MM.1S (cell line): Measurements from ENCODE around the gene SRSF7.
"Not testable (repeated sequence)": the region's sequence is repeated elsewhere in the genome, so short reads cannot be mapped to it uniquely, and the experiment has no call there.

Source experiments
- DNase-seq: peaks from one replicate; pipeline ENCODE4 v3.0.0-alpha.2; 2015
- H2AFZ ChIP-seq: fragments of 300-600 bp; sonication (generic); 2 replicates; pipeline ENCODE4 v1.6.0; 2016; ENCODE audit warnings: antibody characterized with exemption, low read length
- H3F3A ChIP-seq: fragments of 300-600 bp; sonication (generic); 2 replicates; pipeline ENCODE4 v1.6.1; 2016; ENCODE audit warnings: mild to moderate bottlenecking, antibody characterized with exemption, low read length, moderate library complexity, mixed read lengths; ENCODE audit not compliant: insufficient read depth
- H3K27ac ChIP-seq: fragments of 300-600 bp; sonication (generic); 2 replicates; pipeline ENCODE4 v1.5.1; 2016; ENCODE audit warnings: mild to moderate bottlenecking, low read length
- H3K27me3 ChIP-seq: fragments of 300-600 bp; sonication (generic); replicated peaks from 2 replicates; pipeline ENCODE4 v1.6.0; 2016; ENCODE audit warnings: low read length; ENCODE audit not compliant: insufficient read depth
- H3K36me3 ChIP-seq: fragments of 300-600 bp; sonication (generic); replicated peaks from 2 replicates; pipeline ENCODE4 v1.6.1; 2016; ENCODE audit warnings: mild to moderate bottlenecking, low read length, mixed read lengths; ENCODE audit not compliant: insufficient read depth
- H3K4me1 ChIP-seq: fragments of 300-600 bp; sonication (generic); 2 replicates; pipeline ENCODE4 v1.6.1; 2016; ENCODE audit warnings: low read length, mixed read lengths
- H3K4me2 ChIP-seq: fragments of 300-600 bp; sonication (generic); 2 replicates; pipeline ENCODE4 v1.6.0; 2016; ENCODE audit warnings: low read depth, low read length
- H3K4me3 ChIP-seq: fragments of 300-600 bp; sonication (generic); 2 replicates; pipeline ENCODE4 v1.5.1; 2016; ENCODE audit warnings: low read length, mixed read lengths
- H3K79me2 ChIP-seq: fragments of 300-600 bp; sonication (generic); 2 replicates; pipeline ENCODE4 v1.6.1; 2016; ENCODE audit warnings: mixed run types, low read length, mixed read lengths
- H3K9ac ChIP-seq: fragments of 300-600 bp; sonication (generic); 2 replicates; pipeline ENCODE4 v1.6.1; 2016; ENCODE audit warnings: low read length, mixed read lengths
- H3K9me2 ChIP-seq: fragments of 300-600 bp; sonication (generic); replicated peaks from 2 replicates; pipeline ENCODE4 v1.6.1; 2016; ENCODE audit warnings: mild to moderate bottlenecking, low read length, mixed read lengths; ENCODE audit not compliant: insufficient read depth
- H3K9me3 ChIP-seq: fragments of 300-600 bp; sonication (generic); replicated peaks from 2 replicates; pipeline ENCODE4 v1.6.1; 2016; ENCODE audit warnings: mild to moderate bottlenecking, low read length, mixed read lengths; ENCODE audit not compliant: insufficient read depth
- H4K20me1 ChIP-seq: fragments of 300-600 bp; sonication (generic); 2 replicates; pipeline ENCODE4 v1.6.1; 2016; ENCODE audit warnings: mild to moderate bottlenecking, low read length, moderate library complexity, mixed read lengths; ENCODE audit not compliant: insufficient read depth
- CTCF ChIP-seq: fragments of 300-600 bp; sonication (generic); IDR thresholded peaks from 2 replicates; pipeline ENCODE4 v1.5.1; 2016; ENCODE audit warnings: antibody characterized with exemption, low read length, mixed read lengths
- EZH2 ChIP-seq: fragments of 300-600 bp; sonication (generic); optimal IDR thresholded peaks from 2 replicates; pipeline ENCODE3; 2017; ENCODE audit warnings: low read depth, mild to moderate bottlenecking, antibody characterized with exemption, low read length, mixed read lengths
- EZH2phosphoT487 ChIP-seq: fragments of 300-600 bp; sonication (generic); IDR thresholded peaks from 2 replicates; pipeline ENCODE4 v1.6.1; 2018; ENCODE audit warnings: antibody characterized with exemption, low read length

The SRSF7 gene

GRCh38 chr2:38708900-38709566 is 42.1 kb downstream of the SRSF7 start:
- peak overlapping the region; percentile 18; the same call in 1 of the 2 replicates for H3K4me3 ChIP-seq
- no peaks in the 10 kb centered on the region for H4K20me1 ChIP-seq
- H3K36me3 ChIP-seq = peaks cover 4% of the 10 kb centered on the region; the same call in 1 of the 2 replicates
- no peaks in the 10 kb centered on the region for H3K9me3 ChIP-seq
- peak overlapping the region; percentile 27; the same call in 1 of the 2 replicates for H3K9ac ChIP-seq
- H3F3A ChIP-seq = peaks cover 27% of the 10 kb centered on the region
- H3K4me1 ChIP-seq = peaks cover 30% of the 10 kb centered on the region
- H3K27me3 ChIP-seq = no peaks in the 10 kb centered on the region
- H3K9me2 ChIP-seq = no peaks in the 10 kb centered on the region
- TF ChIP-seq CTCF = no peak
- TF ChIP-seq EZH2 = no peak
- TF ChIP-seq EZH2phosphoT487 = no peak
- H3K27ac ChIP-seq = peak overlapping the region; percentile 59; the same call in 1 of the 2 replicates
- H3K4me2 ChIP-seq = peak overlapping the region; percentile 66
- H2AFZ ChIP-seq = no peak overlapping the region
- peaks cover 67% of the 10 kb centered on the region for H3K79me2 ChIP-seq
- no peak for DNase-seq

- not testable (repeated sequence) for H3K9me3 ChIP-seq, H3K36me3 ChIP-seq, H3K27me3 ChIP-seq, H4K20me1 ChIP-seq, H2AFZ ChIP-seq, DNase-seq, H3K4me3 ChIP-seq, H3K9me2 ChIP-seq
- Histone ChIP-seq H3K79me2 (peaks cover 64% of the 10 kb centered on the region), H3K4me2 (peak overlapping the region; percentile 66; the same call in 1 of the 2 replicates), H3K9ac (peak overlapping the region; percentile 27; the same call in 1 of the 2 replicates), H3F3A (peaks cover 27% of the 10 kb centered on the region), H3K27ac (peak overlapping the region; percentile 59; the same call in 1 of the 2 replicates), H3K4me1 (peaks cover 30% of the 10 kb centered on the region)
These were observed 42.7 kb downstream of the SRSF7 start for GRCh38 chr2:38708491-38708890.

- H3K36me3 ChIP-seq = 0 out of 2 replicates have a peak, but pooled peaks cover 4% of the 10 kb centered on the region
- no peak for TF ChIP-seq EZH2phosphoT487
- TF ChIP-seq EZH2 = no peak
- TF ChIP-seq CTCF = no peak
- H3K9me2 ChIP-seq = no peaks in the 10 kb centered on the region
These were observed 44.3 kb downstream of the SRSF7 start for GRCh38 chr2:38706846-38707345.

GRCh38 chr2:38704664-38705063 is 46.5 kb downstream of the SRSF7 start:
- no peaks in the 10 kb centered on the region for H3K9me3 ChIP-seq
- no peak overlapping the region for H3K4me2 ChIP-seq
- peaks cover 18% of the 10 kb centered on the region for H3F3A ChIP-seq
- H3K27ac ChIP-seq = no peak overlapping the region
- H3K36me3 ChIP-seq = no peaks in the 10 kb centered on the region
- no peak for TF ChIP-seq EZH2
- TF ChIP-seq CTCF = no peak
- TF ChIP-seq EZH2phosphoT487 = no peak
- no peak overlapping the region for H3K4me3 ChIP-seq
- H4K20me1 ChIP-seq = no peaks in the 10 kb centered on the region
- H3K79me2 ChIP-seq = peaks cover 50% of the 10 kb centered on the region
- peaks cover 21% of the 10 kb centered on the region for H3K4me1 ChIP-seq
- H3K27me3 ChIP-seq = no peaks in the 10 kb centered on the region
- no peak overlapping the region for H2AFZ ChIP-seq
- H3K9ac ChIP-seq = no peak overlapping the region
- no peaks in the 10 kb centered on the region for H3K9me2 ChIP-seq
- no peak for DNase-seq

More at GRCh38 chr2:38706846-38707345, 44.3 kb downstream of the SRSF7 start:
- no peak for DNase-seq
- Histone ChIP-seq H3K27ac (no peak overlapping the region), H3K4me1 (peaks cover 30% of the 10 kb centered on the region), H3K9me3 (no peaks in the 10 kb centered on the region), H3K27me3 (no peaks in the 10 kb centered on the region), H3K4me3 (no peak overlapping the region), H3K79me2 (peaks cover 52% of the 10 kb centered on the region), H3F3A (peaks cover 27% of the 10 kb centered on the region), H3K4me2 (no peak overlapping the region), H2AFZ (no peak overlapping the region), H3K9ac (no peak overlapping the region), H4K20me1 (no peaks in the 10 kb centered on the region)

- not testable (repeated sequence) for H2AFZ ChIP-seq, H3K4me1 ChIP-seq, H4K20me1 ChIP-seq, DNase-seq, H3K27ac ChIP-seq, H3K36me3 ChIP-seq, H3K4me3 ChIP-seq, H3K9me2 ChIP-seq, H3F3A ChIP-seq, H3K4me2 ChIP-seq, H3K9ac ChIP-seq, H3K27me3 ChIP-seq, H3K9me3 ChIP-seq
- H3K79me2 ChIP-seq = peaks cover 49% of the 10 kb centered on the region
These were observed 47.8 kb downstream of the SRSF7 start for GRCh38 chr2:38703336-38703735.
